ENCODE data around the gene HDAC9.

HDAC9 gene

DNA sequence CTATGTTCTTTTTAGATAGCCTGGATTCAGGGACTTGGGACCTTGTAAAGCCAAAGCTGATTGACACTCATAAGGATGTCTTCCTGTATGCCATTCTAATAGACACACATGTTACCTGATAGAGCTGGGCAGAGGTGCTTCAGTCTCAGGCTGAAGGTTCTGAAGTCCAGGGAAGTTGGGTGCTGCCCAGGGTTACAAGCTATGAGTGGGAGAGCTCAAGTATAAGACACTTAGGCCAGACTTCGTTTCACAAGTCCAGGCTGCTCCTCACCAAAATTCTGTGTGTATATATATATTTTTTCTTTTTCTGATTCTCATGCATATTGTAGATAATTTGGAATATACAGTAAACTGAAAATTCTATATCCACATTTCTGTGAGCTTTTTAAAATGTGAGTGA, 144.2 kb downstream of the HDAC9 start:
- TF ChIP-seq GATA1 (IDR thresholded peaks at IDR 0.05; ENCODE audit: low read depth, low read length) (no peak), POLR2A (IDR thresholded peaks at IDR 0.05; ENCODE audit: low read length) (no peak)
- DNase-seq = no peak

DNA sequence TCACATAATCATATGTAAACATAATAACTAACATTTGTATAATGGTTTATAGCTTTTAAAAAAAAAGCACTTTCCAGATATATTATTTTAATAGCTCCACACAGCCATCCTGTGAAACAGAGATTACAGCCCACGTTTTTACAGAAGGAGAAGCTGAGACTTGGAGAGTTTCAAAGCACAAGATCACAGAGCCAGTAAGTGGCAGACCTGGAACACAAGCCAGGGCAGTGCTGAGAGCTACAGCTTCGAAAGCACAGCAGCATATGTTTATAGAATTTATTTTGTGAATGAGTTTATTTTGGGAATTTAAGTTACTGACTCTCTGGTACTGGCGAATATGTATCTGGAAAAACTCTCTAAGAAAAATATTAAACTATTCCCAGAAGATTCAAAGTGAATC, 149.4 kb downstream of the HDAC9 start:
- DNase-seq = no peak
- TF ChIP-seq GATA1 (IDR thresholded peaks at IDR 0.05; ENCODE audit: low read depth, low read length) (no peak), POLR2A (IDR thresholded peaks at IDR 0.05; ENCODE audit: low read length) (no peak)

DNA sequence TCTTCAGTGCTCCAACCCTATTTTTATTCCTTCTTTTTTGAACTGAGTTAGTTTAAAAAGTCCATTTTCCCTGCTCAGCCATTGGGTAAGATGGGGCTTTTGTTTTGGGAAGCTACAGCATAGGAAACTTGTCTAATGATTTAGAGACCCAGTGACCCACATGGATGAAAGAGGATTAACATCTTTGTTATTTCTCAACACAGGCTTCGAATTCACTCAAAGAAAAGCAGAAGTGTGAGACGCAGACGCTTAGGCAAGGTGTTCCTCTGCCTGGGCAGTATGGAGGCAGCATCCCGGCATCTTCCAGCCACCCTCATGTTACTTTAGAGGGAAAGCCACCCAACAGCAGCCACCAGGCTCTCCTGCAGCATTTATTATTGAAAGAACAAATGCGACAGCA, 152.0 kb downstream of the HDAC9 start:
- TF ChIP-seq GATA1 (IDR thresholded peaks at IDR 0.05; ENCODE audit: low read depth, low read length) (no peak), POLR2A (IDR thresholded peaks at IDR 0.05; ENCODE audit: low read length) (no peak)
- no peak for DNase-seq

DNA sequence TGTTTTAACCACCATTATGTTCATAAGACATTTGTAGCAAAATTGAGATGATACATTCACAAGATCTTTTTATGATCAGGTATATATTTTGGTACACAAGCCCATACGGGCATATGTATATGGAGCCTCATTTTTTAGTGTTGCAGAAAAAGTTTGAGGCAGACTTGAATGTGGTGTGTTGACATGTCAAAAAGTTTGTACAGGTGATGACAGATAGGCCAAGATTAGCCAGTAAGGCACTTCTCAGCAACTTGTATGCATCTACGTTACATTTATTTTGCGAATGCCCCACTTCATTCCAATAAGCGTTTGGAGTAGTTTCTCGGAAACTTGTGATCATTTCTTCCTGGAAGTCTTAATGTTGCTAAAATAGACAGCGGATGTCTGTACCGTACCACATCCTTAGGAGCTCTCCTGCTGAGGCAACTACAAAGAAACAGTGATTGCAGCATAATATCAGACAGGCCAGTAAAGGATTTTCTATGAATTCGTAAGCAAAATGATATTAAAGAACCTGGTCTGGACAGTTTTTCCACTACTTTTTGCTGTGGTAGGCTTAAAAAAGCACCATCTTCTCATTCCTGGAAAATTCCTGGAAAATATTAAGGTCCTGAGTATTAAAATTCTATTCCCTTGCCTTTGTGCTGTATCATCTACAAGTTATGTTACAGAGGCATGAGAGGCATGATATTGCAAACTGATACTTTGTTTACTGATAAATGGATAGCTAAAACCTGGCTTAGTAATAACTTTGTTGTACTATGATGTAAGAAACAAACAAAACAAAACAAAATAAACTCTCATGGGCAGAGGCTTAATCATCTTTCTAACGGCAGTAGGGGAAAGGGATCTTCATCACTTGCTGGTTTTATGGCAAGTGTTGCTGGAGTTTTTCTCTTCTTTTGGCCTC, 153.6 kb downstream of the HDAC9 start:
- DNase-seq = no peak

DNA sequence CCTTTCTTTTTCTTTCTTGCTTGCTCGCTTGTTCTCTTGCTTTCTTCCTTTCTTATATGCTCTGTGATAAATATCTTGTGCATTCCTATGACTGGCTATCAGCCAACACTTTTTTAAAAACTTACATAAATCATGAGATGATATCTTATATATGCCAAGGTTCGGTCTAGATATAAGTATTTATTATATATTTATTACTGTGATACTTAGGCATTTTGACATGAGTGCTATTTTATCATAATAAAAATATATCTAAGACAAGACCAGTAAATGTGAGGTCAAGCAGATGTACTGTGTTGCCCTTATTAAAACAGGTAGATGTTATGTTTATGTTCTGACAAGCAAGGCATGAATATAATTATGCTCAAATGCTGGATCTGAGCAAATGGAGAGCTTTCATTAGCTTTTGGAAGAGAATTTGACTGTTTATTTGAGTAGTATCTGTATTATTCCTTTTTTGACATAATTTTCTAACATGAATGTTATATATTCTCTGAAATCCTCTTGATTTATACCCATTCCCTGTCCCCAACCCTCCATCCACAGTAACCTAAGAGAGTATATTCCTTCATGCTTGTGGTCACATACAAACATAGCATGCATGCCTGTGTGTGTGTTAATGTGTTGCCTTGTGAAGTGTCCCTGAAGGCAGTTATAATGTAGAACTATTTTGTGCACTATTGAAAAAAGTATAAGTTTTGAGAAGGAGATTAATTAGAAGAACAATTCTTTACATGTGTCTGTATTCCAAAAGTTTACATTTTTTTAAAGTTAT, 158.0 kb downstream of the HDAC9 start:
- no peak for DNase-seq
- TF ChIP-seq GATA1 (IDR thresholded peaks at IDR 0.05; ENCODE audit: low read depth, low read length) (no peak), POLR2A (IDR thresholded peaks at IDR 0.05; ENCODE audit: low read length) (no peak)

More for the DNA sequence above, 153.6 kb downstream of the HDAC9 start:
- no peak for TF ChIP-seq GATA1 (IDR thresholded peaks at IDR 0.05; ENCODE audit: low read depth, low read length)
- no peak for TF ChIP-seq POLR2A (IDR thresholded peaks at IDR 0.05; ENCODE audit: low read length)

DNA sequence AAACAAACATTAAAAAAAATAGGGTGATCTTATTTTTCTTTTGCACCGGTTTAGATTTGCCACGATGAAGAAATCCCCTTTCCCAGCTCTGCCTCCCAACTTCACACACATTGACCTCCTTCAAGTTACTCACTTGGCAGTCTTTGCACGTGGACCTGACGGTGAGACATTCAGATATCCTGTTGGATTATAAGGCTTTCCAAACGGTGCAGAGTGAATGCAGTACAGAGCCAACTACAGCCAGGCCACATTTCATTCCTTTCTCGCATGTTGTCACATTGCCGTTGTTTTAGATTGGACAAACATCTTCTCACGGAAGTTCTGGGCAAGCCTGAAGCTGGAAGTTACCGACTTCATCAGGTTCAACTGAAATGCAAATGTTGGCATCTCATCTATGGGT, 159.2 kb downstream of the HDAC9 start:
- no peak for DNase-seq

DNA sequence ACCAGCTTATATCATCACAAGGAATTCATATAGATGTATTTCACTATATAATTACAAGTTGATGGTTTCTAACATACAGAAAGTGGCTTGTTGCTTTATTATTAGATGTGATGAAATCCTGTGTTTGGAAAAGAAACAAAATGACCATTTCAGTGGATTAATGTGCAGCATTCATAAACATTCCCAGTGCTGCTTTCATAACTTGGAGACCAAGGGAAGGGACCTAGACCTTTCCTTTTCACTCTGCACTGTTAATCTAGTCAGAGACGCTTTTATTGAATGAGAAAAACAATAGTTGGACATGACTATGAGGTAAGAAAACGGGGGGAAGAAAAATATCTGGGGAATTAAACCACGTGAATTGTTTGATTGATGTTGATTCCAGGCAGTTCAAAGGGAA, 160.0 kb downstream of the HDAC9 start:
- DNase-seq = no peak
- no peak for TF ChIP-seq GATA1 (IDR thresholded peaks at IDR 0.05; ENCODE audit: low read depth, low read length)
- no peak for TF ChIP-seq POLR2A (IDR thresholded peaks at IDR 0.05; ENCODE audit: low read length)

More for the DNA sequence above, 159.2 kb downstream of the HDAC9 start:
- TF ChIP-seq POLR2A (IDR thresholded peaks at IDR 0.05; ENCODE audit: low read length) (no peak), GATA1 (IDR thresholded peaks at IDR 0.05; ENCODE audit: low read depth, low read length) (no peak)

DNA sequence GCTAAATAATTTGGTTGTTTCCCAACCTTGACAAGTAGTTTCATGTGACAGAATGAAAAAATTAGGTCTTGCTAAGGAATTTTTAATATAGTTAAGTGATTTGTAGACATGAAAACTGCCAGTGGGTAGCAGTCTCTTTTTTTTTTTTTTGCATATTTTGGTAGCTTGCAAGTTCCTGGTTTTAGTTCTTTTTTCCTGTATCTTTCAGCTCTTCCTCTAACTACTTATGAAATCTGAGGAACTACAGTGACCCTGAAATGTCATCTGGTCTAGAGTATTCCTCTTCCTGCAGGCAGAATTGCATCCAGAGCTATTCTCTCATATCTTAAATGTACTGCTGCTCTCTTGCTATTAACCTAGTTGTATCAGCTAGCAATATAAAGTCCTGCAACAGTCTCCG, 160.4 kb downstream of the HDAC9 start:
- no peak for DNase-seq
- TF ChIP-seq POLR2A (IDR thresholded peaks at IDR 0.05; ENCODE audit: low read length) (no peak), GATA1 (IDR thresholded peaks at IDR 0.05; ENCODE audit: low read depth, low read length) (no peak)

DNA sequence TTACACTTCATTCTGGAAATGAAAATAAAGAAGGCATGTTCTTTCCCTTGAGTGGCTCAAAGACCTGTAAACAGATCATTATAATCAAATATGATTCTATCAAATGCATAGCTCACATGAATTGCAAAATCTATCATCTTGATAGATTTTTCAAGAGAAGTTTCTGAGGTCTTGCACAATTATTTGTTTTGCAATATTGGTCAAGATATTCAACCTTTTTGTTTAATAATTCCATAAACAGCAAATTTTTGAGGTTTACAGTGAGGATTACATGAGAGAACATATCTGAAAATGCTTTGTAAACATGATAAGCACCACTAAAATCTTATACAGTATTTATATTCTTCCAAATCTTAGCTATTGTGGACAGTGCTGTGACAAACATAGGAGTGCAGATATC, 160.8 kb downstream of the HDAC9 start:
- no peak for DNase-seq
- TF ChIP-seq GATA1 (IDR thresholded peaks at IDR 0.05; ENCODE audit: low read depth, low read length) (no peak), POLR2A (IDR thresholded peaks at IDR 0.05; ENCODE audit: low read length) (no peak)

DNA sequence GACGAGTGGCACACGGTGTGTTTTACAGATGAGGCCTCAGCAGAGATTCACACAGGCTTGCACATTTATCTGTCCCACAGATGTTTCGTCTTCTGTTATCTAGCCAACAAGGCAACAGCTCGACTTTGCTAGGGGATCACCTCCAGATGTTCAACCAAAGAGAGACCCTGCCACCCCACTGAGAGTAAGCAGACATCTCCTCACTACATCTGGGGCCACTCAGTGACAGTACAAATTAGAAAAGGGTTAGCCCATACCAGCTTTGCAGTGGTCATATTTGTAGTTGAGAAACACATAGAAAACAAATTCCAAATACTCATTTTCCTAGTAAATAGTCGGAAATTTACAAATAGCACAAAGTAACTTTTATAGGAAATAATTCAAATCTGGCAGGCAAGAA, 164.2 kb downstream of the HDAC9 start:
- no peak for DNase-seq
- TF ChIP-seq GATA1 (IDR thresholded peaks at IDR 0.05; ENCODE audit: low read depth, low read length) (no peak), POLR2A (IDR thresholded peaks at IDR 0.05; ENCODE audit: low read length) (no peak)

DNA sequence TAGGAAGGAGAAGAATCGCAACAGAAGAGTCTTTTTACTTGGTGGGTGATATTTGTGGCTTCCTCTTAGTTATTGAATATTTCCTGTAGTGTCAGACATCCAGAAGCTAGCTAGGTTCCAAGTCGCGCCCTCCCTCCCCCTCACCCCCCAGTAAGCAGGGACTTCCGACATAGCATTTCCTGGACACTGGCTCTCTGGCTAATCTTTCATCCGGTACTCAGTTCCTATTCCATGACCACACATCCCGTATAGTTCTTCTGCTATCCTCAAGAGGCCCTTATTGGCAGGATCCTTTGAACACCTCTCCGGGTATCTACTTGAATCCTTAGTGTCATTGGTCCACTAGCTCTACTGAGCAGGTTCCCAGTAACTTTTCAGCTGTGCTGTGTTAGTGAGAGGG, 167.8 kb downstream of the HDAC9 start:
- DNase-seq = no peak

DNA sequence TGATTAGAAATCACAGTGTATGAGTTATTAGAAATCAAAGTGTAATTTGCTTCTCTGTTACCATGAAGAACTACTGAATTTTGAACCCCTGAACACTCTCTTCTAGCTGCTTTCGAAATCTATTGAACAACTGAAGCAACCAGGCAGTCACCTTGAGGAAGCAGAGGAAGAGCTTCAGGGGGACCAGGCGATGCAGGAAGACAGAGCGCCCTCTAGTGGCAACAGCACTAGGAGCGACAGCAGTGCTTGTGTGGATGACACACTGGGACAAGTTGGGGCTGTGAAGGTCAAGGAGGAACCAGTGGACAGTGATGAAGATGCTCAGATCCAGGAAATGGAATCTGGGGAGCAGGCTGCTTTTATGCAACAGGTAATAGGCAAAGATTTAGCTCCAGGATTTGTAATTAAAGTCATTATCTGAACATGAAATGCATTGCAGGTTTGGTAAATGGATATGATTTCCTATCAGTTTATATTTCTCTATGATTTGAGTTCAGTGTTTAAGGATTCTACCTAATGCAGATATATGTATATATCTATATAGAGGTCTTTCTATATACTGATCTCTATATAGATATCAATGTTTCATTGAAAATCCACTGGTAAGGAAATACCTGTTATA, 170.7 kb downstream of the HDAC9 start:
- TF ChIP-seq GATA1 (IDR thresholded peaks at IDR 0.05; ENCODE audit: low read depth, low read length) (no peak), POLR2A (IDR thresholded peaks at IDR 0.05; ENCODE audit: low read length) (no peak)
- DNase-seq = peak; percentile 68 to 82

More for the DNA sequence above, 167.8 kb downstream of the HDAC9 start:
- no peak for TF ChIP-seq GATA1 (IDR thresholded peaks at IDR 0.05; ENCODE audit: low read depth, low read length)
- TF ChIP-seq POLR2A (IDR thresholded peaks at IDR 0.05; ENCODE audit: low read length) = no peak

DNA sequence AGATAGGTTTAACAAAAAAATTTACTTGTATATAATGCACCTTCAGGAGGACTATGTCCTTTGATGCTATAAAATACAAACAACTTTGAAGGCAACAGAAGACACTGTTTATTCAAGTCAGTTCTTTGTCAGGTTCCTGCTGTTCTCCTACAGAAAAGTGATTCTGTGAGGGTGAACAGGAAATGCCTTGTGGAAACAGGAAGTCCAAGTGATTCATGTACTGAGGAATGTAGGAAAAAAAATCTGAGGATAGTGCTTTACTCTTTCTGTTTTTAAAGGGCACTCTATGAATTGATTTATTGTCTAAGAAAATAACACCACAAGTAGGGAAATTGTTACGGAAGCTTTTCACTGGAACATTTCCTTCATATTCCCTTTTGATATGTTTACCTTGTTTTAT, 171.9 kb downstream of the HDAC9 start:
- no peak for DNase-seq
- TF ChIP-seq GATA1 (IDR thresholded peaks at IDR 0.05; ENCODE audit: low read depth, low read length) = no peak
- TF ChIP-seq POLR2A (IDR thresholded peaks at IDR 0.05; ENCODE audit: low read length) = no peak

DNA sequence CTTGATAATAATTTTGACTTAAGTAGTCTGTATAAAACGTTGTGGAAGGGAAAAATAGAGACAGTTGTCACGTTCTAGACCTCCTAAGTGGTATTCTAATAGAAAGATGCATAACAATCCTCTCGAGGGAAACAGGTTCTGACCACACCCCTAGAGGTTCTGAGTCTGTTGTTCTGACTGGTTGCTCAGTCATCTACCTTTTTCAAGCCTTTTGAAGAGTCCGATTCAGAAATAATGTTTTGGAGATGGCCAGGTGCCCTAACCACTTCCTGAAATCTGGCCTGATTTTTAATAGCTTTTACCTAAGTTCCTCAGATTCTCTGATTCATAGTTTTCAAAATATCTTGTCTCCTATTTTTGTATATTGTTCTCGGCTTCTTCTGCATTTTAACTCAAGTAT, 175.6 kb downstream of the HDAC9 start:
- TF ChIP-seq POLR2A (IDR thresholded peaks at IDR 0.05; ENCODE audit: low read length) (no peak), GATA1 (IDR thresholded peaks at IDR 0.05; ENCODE audit: low read depth, low read length) (no peak)
- DNase-seq = no peak

Measured in erythroblast (primary cell).